Tibial artery (tissue), 4 donors: ENCODE data around the gene SPHK2.

ENCODE experiments used
- DNase-seq, 2 donors: peaks; one replicate each; pipeline ENCODE4 v3.0.0-alpha.2; 2019
- H3K27ac ChIP-seq, 2 donors: fragments of 200-600 bp; sonication (generic) in 1 of 2; 1 replicate in 1 of 2; 2 replicates in 1 of 2; pipeline ENCODE4 v1.5.1; 2018 to 2019; ENCODE audit warnings: mild to moderate bottlenecking in 1 of 2
- H3K27me3 ChIP-seq, 2 donors: fragments of 200-600 bp; sonication (generic) in 1 of 2; one replicate each; pipeline versions ENCODE4 v1.5.1 to v1.6.0; 2016 to 2019
- H3K36me3 ChIP-seq, 3 donors: fragments of 200-600 bp; sonication (generic) in 2 of 3; one replicate each; pipeline ENCODE4 v1.5.1; 2016 to 2019; ENCODE audit warnings: mild to moderate bottlenecking in 2 of 3
- H3K4me1 ChIP-seq, 4 donors: fragments of 200-600 bp; sonication (generic) in 2 of 4; 1 replicate in 3 of 4; 2 replicates in 1 of 4; pipeline ENCODE4 v1.5.1; 2016 to 2019
- H3K4me3 ChIP-seq, 2 donors: fragments of 200-600 bp; sonication (generic) in 1 of 2; 1 replicate in 1 of 2; 2 replicates in 1 of 2; pipeline ENCODE4 v1.5.1; 2018 to 2019; ENCODE audit warnings: mild to moderate bottlenecking in 2 of 2
- H3K9me3 ChIP-seq, 3 donors: fragments of 200-600 bp; sonication (generic) in 1 of 3; one replicate each; pipeline ENCODE4 v1.5.1; 2016 to 2019
- intact Hi-C: fragments of 100-400 bp; cut with DNase I; formaldehyde crosslinking; loops from one replicate; pipeline ENCODE4 v1.15.0; 2023; ENCODE audit warnings: low total_unique reads
- TF ChIP-seq, protein P1 (sequence below), 2 experiments: fragments of 200-600 bp in 1 of 2; fragments of 450-650 bp in 1 of 2; IDR thresholded peaks; one replicate each; pipeline ENCODE4 v1.5.1; 2017 to 2019; ENCODE audit warnings: antibody characterized with exemption in 2 of 2, mild to moderate bottlenecking in 1 of 2, moderate library complexity in 1 of 2

Gene SPHK2

GRCh38 chr19:48588670-48589401 is 30.5 kb upstream of the SPHK2 start:
- Histone ChIP-seq H3K27ac (no peak overlapping the region), H3K27me3 (peaks cover 0 to 35% of the 10 kb centered on the region in 2 donors), H3K36me3 (no peaks in the 10 kb centered on the region), H3K4me3 (peak overlapping the region; percentile 27 to 33), H3K4me1 (peaks cover 0 to 11% (median 4%) of the 10 kb centered on the region in 4 donors), H3K9me3 (no peaks in the 10 kb centered on the region)
- peak; percentile 81 to 89 for DNase-seq
- TF ChIP-seq, protein P1, sequence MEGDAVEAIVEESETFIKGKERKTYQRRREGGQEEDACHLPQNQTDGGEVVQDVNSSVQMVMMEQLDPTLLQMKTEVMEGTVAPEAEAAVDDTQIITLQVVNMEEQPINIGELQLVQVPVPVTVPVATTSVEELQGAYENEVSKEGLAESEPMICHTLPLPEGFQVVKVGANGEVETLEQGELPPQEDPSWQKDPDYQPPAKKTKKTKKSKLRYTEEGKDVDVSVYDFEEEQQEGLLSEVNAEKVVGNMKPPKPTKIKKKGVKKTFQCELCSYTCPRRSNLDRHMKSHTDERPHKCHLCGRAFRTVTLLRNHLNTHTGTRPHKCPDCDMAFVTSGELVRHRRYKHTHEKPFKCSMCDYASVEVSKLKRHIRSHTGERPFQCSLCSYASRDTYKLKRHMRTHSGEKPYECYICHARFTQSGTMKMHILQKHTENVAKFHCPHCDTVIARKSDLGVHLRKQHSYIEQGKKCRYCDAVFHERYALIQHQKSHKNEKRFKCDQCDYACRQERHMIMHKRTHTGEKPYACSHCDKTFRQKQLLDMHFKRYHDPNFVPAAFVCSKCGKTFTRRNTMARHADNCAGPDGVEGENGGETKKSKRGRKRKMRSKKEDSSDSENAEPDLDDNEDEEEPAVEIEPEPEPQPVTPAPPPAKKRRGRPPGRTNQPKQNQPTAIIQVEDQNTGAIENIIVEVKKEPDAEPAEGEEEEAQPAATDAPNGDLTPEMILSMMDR (IDR thresholded peaks at IDR 0.05), result peak; percentile 79 to 87
- intact Hi-C loops, result no loop called here

- Histone ChIP-seq H3K36me3 (no peaks in the 10 kb centered on the region), H3K9me3 (no peaks in the 10 kb centered on the region), H3K27ac (no peak overlapping the region), H3K4me1 (peaks cover 0 to 9% (median 4%) of the 10 kb centered on the region in 4 donors), H3K27me3 (peaks cover 0 to 32% of the 10 kb centered on the region in 2 donors), H3K4me3 (no peak overlapping the region)
- intact Hi-C loops, result no loop called here
- DNase-seq, result no peak
- TF ChIP-seq, protein P1 (IDR thresholded peaks at IDR 0.05), result no peak
Measured at GRCh38 chr19:48591021-48591420, 28.3 kb upstream of the SPHK2 start.

DNA sequence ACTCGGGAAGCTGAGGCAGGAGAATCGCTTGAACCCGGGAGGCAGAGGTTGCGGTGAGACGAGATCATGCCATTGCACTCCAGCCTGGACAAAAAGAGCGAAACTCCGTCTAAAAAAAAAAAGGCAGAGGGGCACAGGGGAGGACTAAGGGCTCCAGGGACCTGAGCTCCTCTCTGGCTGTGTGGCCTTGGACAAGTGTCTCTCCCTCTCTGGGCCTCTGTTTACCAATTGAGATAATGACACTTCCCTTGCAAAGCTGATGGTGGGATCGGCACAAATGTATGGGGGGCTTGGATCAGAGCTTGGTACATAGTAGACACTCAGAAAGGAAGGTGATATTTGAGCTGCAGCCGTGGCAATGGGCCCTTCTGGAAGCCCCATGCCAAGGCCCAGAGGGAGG is 24.1 kb upstream of the SPHK2 start:
- Histone ChIP-seq H3K27me3 (peaks cover 0 to 45% of the 10 kb centered on the region in 2 donors), H3K4me1 (no peaks in the 10 kb centered on the region), H3K36me3 (no peaks in the 10 kb centered on the region), H3K27ac (no peak overlapping the region), H3K4me3 (no peak overlapping the region), H3K9me3 (no peaks in the 10 kb centered on the region)
- intact Hi-C loops, result no loop called here
- no peak for DNase-seq
- TF ChIP-seq, protein P1 (IDR thresholded peaks at IDR 0.05), result no peak

- DNase-seq, result no peak
- Histone ChIP-seq H3K9me3 (no peaks in the 10 kb centered on the region), H3K4me1 (no peaks in the 10 kb centered on the region), H3K4me3 (no peak overlapping the region), H3K27me3 (peaks cover 0 to 45% of the 10 kb centered on the region in 2 donors), H3K36me3 (no peaks in the 10 kb centered on the region), H3K27ac (no peak overlapping the region)
- TF ChIP-seq, protein P1 (IDR thresholded peaks at IDR 0.05), result no peak
- intact Hi-C loops, result no loop called here
Measured at GRCh38 chr19:48595833-48596232, 23.5 kb upstream of the SPHK2 start.

GRCh38 chr19:48596237-48596636 is 23.1 kb upstream of the SPHK2 start:
- intact Hi-C loops, result no loop called here

More at GRCh38 chr19:48596237-48596636, 23.1 kb upstream of the SPHK2 start:
- no peaks in the 10 kb centered on the region for H3K36me3 ChIP-seq
- DNase-seq, result no peak
- no peak overlapping the region for H3K4me3 ChIP-seq
- no peaks in the 10 kb centered on the region for H3K9me3 ChIP-seq
- H3K27me3 ChIP-seq, result peaks cover 0 to 48% of the 10 kb centered on the region in 2 donors
- TF ChIP-seq, protein P1 (IDR thresholded peaks at IDR 0.05), result no peak
- no peaks in the 10 kb centered on the region for H3K4me1 ChIP-seq
- H3K27ac ChIP-seq, result no peak overlapping the region
